GM21381 (cell line): ENCODE results near the gene ZNF814.
"Not testable (repeated sequence)": the region's sequence is repeated elsewhere in the genome, so short reads cannot be mapped to it uniquely, and the experiment has no call there.

Experiments
- ATAC-seq: cut with Tn5 transposase; IDR thresholded peaks from one replicate; pipeline ENCODE4 v1.9.1; 2021; ENCODE audit warnings: mild to moderate bottlenecking, moderate library complexity; ENCODE audit not compliant: unreplicated experiment

The ZNF814 gene

DNA sequence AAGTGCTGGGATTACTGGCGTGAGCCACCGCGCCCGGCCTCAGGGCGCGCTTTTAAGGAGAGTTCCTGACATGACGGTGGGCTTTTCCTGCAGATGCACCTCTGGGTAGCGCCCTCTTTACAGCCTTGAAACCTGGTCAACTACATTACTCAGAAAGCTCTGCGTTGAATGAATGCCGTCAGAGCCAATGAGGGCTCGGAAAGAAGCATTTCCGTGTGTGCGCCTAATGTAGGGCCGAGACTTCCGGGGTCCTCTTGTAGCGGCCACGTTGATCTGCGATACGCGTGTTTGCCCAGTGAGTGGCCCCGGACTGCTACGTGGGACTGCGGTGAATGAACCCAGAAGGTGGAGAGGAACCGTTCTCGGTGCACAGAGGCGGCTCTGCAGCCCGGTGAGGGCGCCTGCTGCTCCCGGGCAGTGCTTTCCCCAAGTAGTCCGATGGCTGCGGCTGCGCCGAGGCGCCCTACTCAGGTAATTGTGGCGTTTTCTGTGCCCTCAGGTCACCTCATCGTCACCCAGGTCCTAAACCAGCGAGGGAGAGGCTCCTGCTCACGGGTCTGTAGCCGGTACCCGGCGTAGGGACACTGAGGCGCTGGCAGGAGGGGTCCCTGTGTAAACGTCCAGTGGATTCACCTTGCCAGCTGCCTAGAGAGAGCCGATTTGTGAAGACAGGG, 69.2 kb downstream of the ZNF814 start:
- peak; percentile 81 for ATAC-seq

GRCh38 chr19:57818378-57818777, 70.5 kb downstream of the ZNF814 start:
- no peak for ATAC-seq

- ATAC-seq: no peak
Observed at GRCh38 chr19:57817976-57818375, 70.9 kb downstream of the ZNF814 start.

DNA sequence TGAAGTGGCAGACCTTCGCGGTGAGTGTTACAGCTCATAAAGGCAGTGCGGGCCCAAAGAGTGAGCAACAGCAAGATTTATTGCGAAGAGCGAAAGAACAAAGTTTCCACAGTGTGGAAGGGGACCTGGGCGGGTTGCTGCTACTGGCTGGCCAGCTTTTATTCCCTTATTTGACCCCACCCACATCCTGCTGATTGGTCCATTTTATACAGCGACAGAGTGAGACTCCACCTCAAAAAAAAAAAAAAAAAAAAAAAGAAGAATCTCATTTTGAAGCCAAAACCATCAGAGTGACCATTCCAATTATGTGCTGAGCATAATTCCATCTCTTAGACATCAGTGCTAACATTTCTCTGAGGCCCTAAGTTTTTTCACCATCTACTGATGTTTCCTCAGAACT, 72.2 kb downstream of the ZNF814 start:
- ATAC-seq: no peak

DNA sequence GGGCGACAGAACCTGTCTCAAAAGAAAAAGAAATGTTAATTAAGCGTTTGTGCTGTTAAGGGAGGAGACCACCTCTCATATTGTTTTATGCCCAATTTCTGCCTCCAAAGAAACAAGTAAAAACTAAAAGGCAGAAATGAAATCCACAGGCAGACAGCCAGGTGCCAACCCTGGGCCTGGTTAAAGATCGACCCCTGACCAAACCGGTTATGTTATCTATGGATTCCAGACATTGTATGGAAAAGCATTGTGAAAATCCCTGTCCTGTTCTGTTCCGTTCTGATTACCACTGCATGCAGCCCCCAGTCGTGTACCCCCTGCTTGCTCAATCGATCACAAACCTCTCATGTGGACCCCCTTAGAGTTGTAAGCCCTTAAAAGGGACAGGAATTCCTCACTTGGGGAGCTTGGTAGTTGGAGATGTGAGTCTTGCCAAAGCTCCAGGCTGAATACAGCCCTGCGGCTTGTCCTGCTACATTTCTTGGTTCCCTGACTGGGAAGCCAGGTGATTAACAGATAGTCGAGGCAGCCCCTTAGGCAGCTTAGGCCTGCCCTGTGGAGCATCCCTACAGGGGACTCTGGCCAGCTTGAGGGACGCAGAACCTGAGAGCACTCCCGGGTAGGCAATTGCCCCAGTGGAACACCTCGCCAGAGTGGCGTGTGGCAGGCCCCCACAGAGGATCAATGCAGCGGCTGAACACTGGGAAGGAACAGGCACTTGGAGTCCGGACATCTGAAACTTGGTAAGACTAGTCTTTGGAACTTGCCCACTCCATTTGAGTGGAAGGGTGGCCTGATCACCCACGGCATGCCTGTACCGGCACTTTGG, 73.4 kb downstream of the ZNF814 start:
- ATAC-seq: no peak

- ATAC-seq: peak; percentile 65
Observed at GRCh38 chr19:57814505-57815246, 74.2 kb downstream of the ZNF814 start, which contains the start of gene ZNF552. TSS of gene ZNF552 (minus strand) at chr19:57814913. CDS start at chr19:57814743, 170 bp downstream.

DNA sequence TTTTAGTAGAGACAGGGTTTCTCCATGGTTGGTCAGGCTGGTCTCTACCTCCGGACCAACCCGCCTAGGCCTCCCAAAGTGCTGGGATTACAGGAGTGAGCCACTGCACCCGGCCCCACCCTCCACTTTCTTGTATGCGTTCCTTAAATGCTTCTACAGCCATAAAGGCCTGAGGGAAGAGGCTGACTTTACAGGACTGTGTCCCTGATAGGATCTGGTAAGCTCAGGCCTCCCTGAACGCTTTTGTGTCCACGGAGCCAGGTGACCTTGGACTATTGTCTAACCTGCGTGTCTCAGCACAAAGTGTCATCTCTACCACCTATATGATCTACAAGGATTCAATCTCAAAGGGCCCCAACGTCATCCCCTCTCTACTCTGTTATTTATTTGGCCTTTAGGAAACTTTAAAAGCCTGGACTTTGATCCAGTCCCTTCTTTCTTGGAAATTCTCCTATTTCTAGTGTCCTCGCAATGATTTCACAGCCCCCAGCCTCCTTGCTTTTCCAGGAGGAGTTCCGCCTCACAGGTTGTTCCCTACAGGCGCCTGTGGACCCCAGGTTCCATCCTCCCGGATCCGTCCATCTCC, 74.8 kb downstream of the ZNF814 start:
- ATAC-seq: no peak

DNA sequence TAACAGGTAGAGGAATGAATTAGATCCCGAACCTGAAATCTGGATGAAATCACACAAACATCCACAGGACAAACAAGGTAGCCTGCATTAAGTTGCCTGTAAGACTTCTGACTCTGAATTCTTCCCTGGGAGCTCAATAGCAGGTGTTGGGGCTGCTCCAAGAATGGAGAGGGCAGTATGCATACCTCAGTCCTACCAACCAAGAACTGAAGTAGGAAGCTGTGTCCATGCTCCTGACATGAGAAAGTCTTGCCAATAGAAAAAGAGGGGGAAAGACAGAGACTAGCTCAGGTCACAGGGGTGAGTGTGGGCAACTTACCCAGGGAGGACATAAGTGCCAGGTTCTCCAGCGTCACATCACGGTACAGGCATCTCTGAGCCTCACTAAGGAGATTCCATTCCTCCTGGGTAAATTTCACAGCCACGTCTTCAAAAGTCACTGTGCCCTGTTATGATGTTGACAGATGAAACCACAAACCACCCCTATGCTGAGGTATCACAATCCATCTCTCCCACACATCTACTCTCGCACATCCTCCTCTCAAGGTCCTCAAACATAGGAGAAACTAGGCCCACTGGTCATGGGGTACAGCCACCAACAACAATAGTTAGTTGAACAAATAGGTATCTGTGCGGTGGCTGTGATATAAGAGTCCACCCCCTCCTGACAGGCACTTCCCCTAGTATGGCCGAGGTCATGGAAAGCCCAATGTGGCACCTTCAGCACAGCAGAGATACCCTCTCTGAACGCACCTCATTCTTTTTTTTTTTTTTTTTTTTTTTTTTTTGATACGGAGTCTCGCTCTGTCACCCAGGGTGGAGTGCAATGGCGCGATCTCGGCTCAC, 75.6 kb downstream of the ZNF814 start:
- not testable (repeated sequence) for ATAC-seq

GRCh38 chr19:57812226-57812625, 76.6 kb downstream of the ZNF814 start:
- no peak for ATAC-seq

DNA sequence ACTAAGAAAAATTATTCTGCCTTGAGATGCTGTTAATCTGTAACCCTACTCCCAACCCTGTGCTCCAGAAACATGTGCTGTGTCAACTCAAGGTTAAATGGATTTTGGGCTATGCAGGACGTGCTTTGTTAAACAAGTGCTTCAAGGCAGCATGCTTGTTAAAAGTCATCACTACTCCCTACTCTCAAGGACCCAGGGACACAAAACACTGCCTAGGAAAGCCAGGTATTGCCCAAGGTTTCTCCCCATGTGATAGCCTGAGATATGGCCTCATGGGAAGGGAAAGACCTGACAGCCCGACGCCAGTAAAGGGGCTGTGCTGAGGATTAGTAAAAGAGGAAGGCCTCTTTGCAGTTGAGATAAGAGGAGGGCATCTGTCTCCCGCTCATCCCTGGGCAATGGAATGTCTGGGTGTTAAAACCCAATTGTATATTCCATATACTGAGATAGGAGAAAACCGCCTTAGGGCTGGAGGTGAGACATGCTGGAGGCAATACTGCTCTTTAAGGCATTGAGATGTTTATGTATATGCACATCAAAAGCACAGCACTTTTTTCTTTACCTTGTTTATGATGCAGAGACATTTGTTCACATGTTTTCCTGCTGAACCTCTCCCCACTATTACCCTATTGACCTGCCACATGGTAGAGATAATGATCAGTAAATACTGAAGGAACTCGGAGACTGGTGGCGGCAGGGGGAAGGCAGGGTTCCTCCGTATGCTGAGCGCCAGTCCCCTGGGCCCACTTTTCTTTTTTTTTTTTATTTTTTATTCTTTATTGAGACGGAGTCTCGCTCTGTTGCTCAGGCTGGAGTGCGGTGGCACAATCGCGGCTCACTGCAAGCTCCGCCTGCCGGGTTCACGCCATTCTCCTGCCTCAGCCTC, 78.2 kb downstream of the ZNF814 start:
- ATAC-seq: not testable (repeated sequence)

DNA sequence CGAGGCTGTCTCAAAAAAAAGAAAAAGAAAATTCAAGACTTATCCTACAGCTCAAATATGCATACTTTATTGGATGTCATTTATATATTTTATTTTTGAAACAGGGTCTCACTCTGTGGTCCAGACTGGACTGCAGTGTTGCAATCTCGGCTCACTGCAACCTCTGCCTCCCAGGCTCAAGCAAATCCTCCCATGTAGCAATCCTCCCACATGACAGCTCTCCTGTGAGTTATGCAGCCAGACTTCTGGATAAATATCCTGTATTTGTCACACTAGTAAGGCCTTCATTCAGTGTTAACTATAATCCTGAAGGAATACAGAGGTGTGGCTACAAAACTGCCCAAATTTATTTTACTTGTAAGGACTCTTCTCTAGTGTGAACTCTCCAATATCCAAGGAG, 81.3 kb downstream of the ZNF814 start:
- no peak for ATAC-seq

DNA sequence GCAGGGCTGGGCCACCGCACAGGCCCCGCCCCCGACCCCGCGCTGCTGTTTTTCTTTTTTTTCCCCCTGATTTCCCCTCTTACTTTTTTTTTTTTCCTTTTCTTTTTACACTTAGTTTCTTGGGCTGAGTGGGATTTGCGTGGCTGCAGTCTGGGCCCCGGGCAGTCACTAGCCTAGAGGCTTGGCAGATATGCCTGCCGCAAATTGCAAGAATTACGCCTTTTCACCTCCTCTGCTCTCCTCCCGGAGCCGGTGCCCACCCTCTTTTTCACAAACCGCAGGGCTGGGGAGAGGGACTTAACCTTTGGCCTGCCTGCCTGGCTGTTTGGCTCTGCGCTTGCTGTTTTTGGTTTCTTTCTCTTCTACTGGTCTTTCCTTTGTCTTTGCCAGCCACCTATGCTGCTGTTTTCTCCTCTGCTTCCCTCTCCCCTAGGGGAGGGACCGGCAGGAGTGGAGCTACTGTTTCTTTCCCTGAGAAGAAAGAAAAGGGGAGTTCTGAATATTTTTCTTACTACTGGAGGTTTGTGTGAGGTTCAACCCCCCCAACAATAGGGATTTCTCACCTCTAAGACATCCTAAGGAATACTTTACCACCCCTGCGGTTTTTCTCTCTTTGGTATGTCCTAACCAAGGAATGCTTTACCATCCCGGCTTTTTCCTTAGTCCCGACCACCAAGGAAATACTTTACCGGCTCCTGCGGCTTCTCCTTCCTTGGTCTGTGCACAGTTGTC, 85.1 kb downstream of the ZNF814 start:
- ATAC-seq: no peak

DNA sequence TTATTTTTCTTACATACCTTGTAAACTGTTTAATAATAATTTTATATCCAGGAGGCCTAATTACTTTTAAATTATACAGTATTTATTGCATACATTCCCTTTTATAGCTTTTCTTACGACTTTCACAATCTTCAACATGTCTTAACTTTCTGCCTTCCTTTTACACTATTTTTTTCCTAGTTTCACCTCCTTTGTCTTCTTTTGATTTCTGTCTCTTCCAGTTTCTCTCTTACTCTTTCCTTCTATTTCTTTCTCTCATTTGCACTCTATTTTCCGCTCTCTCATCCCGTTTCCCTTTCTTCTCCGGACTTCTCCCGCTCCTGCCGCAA, 85.6 kb downstream of the ZNF814 start:
- no peak for ATAC-seq

DNA sequence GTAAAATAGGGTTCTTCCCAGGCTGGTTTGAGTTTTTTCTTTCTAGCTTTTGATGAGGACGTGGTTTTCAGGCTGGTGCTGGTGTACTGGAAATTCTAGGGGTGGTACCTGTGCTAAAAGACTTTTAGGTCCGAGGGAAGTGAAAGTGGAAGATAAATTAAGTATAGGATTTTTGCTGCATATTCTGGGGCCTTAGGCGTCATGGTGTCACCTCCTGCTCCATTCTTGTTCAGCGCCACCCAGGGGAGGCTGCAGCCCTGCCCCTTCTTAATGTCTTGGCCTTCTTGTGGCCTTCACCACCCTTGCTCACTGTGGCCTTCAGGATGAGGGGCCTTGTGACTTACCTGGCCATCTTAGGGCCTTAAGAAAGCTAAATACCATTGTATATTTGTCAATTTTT, 86.6 kb downstream of the ZNF814 start:
- no peak for ATAC-seq

DNA sequence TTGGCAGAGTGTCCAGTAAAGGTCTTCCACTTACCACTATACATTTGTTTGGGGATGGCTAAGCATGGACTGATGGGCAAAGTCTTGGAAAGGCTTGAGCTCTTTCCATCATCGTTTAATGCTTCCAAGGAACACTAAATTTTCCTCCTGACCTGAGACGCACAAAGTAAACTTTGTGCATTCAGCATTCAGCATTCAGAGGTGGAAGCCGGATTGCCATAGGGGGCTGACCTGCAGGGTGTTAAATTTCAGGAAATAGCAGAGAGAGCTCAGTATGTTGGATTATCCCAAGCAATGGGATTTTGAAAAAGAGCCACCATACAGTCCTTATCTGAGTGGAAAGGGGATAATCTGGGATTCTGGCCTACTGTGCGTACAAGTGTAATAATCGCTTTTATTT, 88.1 kb downstream of the ZNF814 start:
- ATAC-seq: no peak
